ENCODE measurements around the gene MED13L.
"Not testable (repeated sequence)": the region's sequence is repeated elsewhere in the genome, so short reads cannot be mapped to it uniquely, and the experiment has no call there.

MED13L gene

DNA sequence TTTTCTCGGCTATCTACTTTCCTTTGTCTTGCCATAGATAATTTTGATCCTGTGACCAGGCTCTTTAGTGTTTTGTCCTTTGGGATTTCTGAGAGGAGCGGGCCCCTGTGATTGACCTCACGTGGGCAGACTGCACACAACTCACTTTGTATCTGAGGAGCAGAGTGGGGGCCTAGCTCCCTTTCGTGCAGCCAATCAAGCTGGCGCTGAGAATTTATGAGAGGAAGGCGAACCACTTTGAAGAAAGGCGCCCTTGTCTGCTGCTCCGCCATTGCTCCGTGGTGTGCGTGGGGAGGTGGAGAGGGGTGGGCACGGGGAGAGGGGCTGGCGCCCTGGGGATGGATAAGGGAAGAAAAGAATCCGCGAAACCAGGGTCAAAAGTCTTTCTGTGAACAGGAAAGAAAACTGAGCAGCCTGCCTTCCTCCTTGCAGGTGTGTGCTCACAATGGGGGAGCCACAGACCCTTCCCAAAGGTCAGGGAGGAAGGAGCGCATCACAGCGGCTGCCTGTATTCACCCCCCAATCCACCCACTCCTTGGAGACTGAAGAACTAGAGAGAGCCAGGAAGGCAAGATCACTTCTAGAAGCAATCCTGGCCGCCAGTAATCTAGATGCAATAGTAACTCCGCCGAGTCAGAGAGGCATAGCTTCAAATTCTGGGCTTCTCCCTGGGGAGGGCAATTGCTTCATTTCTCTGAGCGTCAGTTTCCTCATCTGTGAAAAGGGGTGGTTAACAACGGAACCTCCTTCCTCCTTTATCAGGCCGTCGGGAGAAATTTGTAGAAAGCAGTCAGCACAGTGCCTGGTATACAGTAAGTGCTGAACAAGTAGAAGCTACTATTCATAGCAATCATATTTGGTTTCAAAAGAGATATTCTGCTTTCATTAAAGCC lies 24.9 kb upstream of the MED13L start:
- DNase-seq, result no peak

DNA sequence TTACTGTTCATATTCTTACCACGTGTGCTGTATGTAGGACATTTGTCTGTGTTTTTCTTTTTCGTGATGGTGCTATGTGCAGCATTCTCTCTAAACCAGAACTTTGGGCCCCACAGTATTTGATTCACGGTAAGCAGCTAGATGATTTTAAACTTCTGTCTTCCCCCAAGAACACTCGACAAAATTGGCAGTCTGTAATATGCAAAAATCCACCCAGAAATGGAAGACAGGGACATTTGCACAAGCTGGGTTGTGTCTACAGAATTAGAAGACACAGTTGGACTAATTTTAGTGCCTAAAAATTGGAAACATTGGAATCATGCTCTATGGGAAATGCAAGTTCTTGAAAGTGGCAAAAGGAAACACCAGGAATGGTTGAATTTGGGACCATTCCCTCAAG lies 24.1 kb upstream of the MED13L start:
- no peak for DNase-seq

DNA sequence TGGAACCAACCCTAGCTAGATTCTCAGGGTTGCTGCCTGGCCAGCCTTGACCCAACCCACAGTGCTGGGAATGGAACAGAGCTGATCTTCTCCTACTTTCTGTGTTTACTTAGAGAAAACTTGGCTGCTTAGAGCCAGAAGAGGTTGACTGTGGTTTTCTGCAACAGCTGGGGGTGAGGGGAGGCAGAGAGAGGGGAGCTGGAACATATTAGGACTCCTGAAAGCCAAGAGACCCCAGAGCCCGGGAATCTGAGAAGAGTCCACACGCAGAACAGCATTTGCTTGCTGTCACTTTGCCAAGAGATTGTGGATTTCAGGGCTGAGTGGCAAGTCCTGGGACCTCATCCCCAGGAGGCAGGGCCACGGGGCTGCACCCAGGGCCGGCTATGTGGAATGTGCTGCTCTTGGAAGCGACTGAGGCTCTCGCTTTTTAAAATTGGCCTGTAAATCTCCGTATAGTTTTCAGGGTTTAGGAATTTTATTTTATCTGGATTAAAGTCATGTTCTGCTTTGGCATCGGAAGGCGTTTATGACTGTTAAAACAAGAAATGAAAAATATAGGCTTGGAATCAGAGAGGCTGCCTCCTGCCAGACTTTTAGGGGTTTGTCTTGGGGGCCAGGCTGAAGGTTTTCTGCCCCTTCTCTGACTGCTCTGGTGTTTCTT lies 22.3 kb upstream of the MED13L start:
- no peak for DNase-seq

DNA sequence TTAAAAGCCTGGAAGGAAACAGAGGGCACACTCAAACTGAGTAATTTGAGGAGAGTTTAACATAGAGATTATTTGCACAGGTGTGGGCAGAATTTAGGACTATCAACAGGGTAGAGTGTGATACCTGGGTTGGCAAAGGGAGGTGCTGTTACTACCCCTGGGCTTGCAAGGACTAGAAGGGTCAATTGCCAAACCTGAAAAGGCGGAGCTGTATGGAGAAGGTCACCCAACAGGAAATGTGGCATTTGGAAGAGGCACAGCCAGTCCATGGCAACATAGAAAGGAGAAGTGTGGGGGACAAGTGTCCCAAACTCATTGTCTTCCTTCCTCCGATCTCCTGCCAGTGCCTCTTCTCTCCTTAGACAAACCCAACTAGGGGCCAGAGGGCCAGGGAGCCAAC lies 21.6 kb upstream of the MED13L start:
- no peak for DNase-seq

DNA sequence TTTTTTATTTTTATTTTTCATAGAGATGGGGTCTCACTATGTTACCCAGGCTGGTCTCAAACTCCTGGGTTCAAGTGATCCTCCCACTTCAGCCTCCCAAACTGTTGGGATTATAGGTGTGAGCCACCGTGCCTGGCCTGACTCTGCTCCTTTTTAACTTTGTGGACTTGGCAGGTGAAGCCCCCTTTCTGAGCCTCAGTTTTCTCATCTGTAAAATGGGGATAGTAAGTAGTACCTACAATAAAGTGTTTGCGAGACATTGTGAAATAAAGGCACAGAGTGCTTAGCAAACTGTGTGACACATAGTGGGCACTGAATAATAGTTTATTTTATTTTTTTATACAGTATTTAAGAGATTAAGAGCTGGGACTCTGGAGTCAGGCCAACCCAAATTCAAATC lies 21.1 kb upstream of the MED13L start:
- DNase-seq, result no peak

DNA sequence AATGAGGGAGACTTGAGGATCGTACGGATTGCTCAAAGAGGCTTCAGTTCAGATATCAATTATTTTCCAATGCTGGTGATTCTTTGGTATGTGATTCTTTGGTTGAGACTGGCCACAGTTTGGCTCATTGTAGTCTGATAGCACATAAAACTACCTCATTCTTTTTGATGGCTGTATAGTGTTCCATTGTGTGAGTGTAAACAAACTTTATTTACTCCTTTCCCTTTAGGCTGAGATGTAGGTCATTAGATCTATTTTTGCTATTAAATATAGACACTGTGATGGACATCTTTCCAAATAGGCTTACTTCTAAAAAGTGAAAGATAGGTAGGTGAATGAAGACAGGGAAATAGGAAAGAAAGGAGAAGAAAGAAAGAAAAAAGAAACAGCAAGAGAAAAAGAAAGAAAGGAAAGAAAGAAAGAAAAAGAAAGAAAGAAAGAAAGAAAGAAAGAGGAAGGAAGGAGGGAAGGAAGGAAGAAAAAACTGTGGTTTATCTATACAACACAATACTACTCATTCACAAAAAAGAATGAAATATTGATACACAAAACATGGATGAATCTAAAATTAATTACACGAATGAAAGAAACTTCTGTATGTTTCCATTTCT lies 19.8 kb upstream of the MED13L start:
- no peak for DNase-seq

DNA sequence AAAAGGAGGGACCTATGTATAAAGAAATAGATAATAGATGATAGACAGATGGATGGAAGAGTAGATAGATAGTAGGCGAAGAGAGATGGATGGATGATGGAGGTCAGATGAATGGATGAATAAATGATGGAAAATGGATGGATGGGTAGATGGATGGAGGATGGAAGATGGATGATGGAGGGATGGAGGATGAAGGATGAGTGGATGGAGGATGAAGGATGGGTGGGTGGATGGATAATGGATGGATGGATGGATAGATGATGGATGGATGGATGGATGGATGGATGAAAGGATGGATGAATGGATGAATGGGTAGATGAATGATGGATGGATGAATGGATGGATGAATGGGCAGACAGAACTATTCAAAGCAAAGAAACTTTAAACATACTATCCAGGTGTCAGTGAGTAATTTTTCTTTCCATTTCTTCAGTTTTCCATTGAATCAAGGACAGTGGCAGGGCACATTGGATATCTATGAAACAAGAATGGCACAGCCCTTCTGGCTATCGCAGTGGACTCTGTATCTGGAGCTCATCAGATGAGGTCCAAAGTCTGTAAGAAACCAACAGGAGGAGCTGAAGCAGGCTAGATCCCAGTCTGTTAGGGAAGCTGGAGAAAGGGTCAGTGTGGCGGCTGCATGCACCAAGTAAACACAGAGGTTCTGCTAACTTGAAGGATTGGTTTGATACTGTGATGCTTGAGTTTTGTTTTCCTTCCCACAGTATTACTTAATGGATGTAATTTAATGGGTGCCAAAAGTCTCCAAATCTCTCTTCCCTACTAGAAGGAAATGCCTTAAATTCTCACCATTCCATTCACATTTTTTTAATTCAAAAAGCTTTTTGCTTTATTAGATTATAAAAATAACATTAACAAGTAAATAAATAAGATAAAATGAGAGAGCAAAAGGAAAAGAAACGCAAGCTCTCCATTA lies 18.1 kb upstream of the MED13L start:
- no peak for DNase-seq

DNA sequence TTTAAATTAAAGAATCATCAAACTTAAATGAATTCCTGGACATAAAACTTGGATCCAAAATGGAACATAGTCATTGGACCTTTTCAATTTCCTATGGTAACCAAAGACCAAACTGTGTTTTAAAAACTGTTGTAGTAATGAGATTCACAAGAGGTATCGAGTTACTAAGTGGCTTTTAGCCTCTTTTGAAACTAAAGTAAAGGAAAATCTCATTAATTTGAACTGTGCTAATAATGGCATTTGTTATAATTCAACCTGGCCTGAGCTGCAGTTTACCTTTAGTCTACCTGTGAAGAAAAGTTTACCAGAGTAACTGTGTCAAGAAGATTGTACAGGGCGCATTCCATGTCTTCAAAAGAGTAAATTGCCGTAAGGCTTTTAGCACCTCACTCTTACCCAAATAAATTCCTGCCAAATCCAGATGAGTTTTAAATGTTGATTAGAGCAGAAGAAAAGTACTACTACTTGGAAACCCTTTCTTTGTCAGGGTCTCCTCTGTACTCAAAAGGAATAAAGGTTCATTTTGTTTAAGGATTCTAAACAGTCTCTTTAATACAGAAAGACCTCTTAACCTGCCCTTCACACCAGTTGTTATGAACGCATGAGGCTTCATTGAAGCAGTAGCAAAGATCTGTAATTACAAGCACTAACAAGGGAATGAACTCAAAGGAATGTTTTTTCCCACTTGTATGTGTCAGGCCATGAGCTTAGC lies 17.1 kb upstream of the MED13L start:
- no peak for DNase-seq

DNA sequence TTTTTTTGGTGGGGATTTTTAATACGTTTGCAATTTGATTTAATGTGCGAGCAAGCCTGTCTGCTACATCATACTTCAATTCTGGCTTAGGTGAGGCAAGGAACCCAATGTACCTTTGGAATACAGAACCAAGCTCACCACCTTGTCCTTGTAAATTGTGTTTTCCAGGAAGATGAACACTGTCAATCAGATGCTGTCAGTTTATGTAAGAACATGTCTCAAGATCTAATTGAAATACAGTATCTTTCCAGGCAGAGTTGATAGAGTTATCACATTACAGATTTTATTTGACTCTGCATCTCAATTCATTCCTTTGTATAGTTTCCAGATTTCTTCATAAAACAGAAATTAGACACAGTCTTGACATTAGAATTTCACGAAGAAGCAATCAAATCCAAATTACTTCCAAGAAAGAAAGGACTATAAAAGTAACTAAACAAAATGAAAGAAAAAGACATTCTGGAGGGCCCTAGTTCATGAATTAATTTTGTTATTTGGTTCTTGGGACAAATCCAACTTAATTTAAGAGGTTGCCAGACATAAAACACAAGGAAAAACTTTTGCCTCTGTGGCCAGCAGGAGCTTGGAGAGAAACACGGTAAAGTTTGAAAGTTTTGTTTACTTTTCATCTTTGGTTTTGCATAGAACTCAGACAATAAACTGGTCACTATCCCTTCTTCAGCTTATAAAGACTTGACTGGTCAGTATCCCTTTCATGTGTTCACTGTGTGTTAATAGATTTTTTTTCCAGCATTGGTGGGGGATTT lies 16.4 kb upstream of the MED13L start:
- DNase-seq, result no peak

DNA sequence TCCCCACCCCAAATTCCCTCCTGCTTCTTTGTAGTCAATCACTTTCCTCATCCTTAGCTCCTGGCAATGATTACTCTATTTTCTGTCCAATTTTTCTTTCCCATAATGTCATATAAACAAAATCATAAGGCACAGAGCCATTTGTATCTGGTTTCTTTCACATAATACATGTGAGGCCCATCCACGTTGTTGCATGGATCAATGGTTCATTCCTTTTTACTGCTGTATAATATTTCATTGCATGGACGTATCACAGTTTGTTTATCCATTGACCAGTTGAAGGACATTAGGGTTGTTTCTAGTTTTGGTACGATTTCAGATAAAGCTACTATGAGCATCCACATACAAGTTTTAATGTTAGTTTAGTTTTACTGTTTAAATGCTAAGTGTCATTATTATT lies 13.7 kb upstream of the MED13L start:
- DNase-seq, result no peak

DNA sequence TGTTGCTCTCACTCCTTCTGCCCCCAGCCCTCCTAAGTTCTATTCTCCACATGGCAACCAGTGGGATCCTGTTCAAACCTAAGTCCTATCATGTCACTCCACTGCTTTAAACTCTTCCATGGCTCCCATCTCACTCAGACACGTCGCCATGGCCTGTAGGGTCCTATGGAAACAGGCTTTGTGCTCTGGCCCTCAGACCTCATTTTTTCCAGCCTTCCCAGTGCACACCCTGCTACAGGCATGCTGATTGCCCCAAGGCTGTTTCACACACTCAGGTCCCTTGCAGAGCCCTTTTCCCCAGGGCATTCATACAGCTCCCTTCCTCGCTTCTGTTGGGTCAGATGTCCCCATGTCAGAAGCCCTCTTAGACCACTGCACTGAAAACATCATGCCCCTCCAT lies 11.2 kb upstream of the MED13L start:
- DNase-seq, result no peak

DNA sequence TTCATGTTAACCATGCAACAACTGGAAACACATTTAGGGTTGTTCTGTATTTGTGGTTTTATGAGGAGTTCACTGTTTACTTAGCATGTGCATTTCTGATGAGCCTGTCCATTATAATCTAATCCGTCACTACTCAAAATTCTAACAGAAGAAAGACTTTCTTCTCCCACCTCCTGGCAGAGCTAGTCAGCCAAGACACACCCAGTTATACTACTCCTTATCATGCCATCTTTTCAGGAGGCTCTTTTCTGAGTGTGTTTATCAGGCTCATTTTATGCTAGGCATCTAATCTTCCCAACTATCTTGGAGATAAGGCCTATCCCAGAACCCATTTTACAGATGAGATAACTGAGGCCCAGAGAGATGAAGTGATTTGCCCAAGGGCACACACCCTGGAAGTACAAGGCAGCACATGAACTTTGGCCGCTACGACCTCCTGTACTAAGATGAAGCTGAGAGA lies 10.4 kb upstream of the MED13L start:
- no peak for DNase-seq

DNA sequence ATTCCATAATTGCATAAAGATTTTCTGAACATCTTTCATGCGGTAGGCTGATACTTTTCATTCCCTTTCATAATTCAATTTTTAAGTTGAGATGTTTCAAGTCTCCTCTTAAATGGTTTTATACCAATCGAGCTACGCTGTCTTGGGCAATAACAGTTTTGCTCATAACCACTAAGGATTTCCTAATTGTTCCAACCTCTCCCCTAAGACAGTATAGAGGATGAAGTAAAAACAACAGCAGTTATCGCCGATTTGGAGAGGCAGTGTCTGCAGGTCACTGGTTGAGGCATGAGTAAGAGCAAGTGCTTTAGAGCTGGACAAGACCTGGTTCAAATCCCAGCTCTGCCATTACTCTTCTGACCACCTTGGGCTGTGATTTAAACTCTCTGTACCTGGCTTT lies 6.9 kb upstream of the MED13L start:
- no peak for DNase-seq

DNA sequence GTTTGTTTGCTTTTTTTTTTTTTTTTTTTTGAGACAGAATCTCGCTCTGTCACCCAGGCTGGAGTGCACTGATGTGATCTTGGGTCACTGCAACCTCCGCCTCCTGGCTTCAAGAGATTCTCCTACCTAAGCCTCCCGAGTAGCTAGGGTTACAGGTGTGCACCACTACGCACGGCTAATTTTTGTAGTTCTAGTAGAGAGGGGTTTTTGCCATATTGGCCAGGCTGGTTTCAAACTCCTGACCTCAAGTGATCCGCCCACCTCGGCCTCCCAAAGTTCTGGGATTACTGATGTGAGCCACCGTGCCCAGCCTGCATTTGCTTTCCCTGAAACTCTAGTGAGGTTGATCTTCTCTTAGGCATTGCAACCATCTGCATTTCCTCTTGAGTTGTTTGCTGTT lies 6.4 kb upstream of the MED13L start:
- not testable (repeated sequence) for DNase-seq

DNA sequence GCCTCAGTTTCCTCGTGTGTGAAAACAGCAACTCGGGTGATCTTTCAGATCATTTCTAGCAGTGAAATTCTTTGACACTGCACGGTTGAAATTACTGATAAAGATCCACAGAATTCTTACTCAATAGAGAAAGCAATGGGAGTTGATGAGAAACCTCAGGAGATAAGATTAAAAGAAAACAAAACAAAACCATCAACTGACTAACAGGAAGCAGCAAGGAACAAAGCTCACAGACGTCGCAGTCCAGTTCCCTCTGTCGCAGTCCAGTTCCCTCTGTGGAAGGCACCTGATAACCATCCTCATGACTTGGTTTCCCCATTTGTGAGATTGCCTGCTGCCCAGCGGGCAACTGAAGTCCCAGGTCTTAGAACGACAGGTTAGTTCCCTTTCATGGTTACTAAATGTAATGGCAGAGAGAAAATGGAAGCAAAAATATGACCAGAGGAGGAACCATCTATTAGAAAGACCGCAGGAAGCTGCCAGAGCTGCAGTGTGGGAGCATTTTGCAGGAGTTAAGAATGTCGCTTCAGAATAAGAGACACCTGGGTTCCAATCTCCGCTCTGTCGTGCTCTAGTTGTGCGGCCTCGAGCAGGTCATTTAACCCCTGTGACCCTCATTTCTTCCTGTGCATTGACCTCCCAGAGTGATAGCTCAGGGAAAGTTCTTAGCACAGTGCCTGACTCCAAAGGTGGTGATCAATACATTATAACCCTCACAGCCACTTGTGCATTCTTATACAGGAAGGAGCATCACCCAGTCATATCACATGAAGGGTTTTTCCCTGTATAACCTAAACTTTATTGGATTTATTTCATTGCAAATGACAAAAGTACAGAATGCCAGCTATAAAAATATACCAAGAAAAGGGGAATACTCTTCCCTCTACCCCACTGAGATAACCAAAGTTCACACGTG lies 5.1 kb upstream of the MED13L start:
- DNase-seq, result no peak

DNA sequence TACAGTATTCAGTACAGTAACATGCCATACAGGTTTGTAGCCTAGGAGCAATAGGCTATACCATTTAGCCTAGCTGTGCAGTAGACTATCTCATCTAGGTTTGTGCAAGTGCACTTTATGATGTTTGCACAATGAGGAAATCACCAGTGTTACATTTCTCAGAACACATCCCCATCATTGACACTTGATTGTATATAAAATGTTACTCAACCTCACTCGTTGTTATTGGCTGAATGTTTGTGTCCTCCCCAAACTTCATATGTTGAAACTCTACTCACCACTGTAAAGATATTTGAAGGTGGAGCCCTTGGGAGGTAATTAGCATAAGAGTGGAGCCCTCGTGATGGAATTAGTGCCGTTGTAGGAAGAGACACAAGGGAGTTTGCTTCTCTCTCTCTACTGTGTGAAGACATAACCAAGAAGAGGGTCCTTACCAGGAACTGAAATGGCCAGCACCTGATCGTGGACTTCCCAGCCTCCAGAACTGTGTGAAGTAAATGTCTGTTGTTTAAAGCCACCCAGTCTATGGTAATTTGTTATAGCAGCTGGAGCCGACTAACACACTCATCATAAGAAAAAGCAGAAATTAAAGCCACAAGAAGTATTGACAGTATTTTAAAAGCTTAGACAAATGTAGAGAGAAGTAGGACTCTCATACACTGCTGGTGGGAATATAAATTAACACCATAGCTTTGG lies 3.2 kb upstream of the MED13L start:
- DNase-seq, result no peak

DNA sequence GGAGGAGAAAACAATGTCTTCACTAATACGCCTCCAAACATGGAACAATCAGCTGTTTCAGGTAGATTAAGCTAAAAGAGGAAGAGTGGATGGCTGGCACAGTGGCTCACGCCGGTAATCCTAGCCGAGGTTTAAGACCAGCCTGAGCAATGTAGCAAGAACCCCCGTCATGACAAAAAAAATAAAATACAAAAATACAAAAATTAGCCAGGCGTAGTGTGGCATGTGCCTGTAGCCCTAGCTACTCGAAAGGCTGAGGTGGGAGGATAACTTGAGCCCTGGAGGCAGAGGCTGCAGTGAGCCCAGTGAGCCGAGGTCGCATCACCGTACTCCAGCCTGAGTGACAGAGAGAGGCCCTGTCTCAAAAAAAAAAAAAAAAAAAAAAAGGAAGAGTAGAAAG lies 1.2 kb upstream of the MED13L start:
- no peak for DNase-seq

DNA sequence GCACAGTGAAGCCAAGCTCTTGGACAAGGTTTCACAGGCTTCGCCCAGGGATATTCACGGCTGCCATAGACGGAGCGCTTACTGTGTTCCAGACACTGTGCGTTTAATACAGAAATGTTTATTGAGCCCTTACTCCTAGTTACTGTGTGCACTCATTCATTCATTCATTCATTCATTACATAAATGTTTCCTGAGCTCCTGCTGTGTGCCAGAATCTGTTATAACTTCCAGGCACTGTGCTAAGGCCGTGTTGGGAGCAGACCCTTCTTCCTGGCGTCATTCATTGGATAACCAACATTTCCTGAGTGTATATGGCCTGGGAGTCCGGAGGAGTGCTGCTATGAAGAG lies 760 bp upstream of the MED13L start:
- DNase-seq, result no peak

DNA sequence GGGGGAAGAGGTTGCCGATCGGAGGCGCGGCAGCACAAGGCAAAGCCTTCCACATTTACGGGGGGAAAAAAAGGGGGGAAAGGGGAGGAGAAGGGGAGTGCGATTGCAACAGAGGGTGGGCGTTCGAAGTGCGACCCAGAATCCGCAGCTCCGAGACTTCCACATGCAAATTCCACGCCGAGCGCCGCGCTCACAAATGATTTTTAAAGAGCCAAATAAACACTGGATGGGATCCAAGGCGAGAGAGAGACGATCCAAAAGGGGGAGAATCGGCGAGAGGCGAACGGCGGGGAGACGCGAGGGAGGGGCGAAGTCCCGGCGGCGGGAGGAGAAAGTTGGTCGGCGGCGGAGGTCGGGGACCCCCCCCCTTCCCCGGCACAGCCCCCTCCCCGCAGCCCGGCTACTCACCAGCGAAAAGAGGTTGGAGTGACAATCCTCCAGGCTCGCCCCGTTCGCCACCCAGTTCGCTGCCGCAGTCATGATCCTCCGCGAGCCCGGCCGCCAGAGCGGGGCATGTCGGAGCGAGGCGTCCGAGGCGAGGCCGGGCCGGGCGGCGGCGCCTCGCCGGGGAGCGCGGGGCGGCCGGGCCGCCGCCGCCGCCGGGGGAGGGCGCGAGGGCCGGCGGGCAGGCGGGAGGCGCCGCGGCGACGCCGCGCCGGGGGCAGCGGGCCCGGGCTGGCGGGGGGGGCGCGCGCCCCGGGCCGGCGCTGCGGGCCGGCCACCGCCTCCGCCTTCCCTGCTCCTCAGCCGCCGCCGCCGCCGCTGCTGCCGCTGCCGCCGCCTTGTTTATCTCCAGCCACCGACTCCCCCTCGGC lies 634 bp downstream of the MED13L start:
- DNase-seq, result peak; percentile 33
